Activated CD8-positive, alpha-beta memory T cell treated with anti-CD3 and anti-CD28 coated beads for 24 hours (primary cell): Measurements from ENCODE around the gene SCN1A.
"Not testable (repeated sequence)": the region's sequence is repeated elsewhere in the genome, so short reads cannot be mapped to it uniquely, and the experiment has no call there.

Source experiments
- DNase-seq: peaks from one replicate; pipeline ENCODE4 v3.0.0-alpha.2; 2020

SCN1A gene

DNA sequence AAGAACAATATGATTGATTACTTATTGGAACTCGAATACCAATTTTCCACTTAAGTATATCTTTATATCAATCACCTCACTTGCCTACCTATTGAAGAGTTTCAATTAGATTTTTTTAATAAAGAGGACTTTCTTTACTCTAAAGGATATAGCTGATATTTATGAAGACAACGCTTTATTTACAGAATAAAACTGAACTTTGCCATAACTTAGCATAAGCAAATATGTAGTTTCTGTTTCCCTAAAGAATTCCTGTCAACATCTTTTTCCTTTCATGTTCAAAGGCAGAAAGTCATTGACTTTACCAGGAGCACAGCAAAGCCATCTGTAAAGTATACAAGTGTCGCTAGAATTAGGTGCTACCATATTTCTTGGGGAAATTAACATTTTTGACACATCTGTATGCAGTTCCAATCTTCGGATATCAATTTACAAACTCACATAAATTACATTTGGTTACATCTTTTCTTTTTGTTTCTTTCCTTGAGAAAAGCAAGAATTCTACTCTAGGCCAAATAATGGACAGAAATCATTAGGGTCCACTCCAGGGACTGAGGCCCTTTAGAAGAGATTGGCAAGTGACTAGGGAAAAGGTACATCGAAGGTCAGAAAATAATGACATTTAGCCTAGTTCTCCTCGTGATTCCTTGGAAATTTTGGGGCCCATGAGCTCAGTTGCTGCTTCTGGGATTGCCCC, 7.5 kb upstream of the SCN1A start:
- DNase-seq: no peak

DNA sequence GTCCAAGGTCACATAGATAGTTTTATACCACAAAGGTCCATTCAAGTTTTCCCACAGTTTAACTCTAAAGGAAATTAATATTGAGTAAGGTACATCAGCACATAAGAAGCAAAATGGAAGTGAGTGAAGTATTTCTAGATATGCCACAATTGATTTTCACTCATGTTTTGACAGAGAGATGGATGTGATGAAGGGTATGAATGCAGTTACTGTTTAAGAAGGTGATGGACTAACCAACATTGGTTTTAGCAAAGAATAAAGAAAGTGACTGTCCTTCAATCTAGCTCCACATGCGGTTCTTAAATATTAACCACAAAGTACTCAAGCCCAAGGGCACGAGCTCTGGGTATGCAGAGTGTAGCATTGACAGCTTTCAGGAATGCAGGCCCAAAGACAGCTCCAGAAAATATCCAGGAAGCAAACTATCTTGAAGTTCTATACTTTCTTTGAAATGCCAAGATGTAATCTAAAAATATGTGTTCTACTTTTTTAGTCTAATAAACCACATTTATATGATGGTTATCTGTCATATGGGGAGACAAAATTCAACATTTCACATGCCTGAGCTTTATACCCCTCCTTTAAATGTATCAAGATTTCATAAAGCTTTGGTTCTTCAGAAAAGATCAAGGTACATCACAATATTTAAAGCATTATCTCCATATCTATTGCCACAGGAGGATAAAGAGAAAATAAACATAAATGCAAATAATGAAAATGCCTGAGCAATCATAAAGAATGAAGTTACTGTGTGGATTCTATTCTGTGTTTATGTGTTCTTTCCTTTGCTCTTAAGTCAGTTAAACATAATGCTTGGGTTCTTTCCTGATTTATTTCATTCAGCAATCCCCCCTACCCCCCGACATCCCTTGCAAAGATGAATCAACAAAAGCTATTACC, 6.7 kb upstream of the SCN1A start:
- no peak for DNase-seq

DNA sequence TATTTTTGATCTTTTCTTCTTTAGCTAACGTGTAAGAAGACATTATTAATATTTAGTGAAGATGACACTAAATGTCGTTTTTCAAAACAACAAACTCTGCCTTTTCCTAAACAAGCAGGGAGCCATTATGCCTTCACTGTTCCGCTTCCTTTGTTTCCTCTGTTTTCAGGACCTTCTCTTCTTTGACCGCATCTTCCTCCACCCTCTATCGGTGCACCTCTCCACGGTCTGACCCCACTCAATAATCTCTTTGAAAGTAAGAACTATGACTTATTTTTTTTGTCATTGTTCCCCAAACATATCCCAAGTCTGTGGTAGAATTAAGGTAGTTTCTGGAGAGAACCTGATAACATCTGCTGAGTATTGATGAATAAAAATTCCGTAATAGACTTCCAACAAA, 5.8 kb upstream of the SCN1A start:
- DNase-seq: no peak

DNA sequence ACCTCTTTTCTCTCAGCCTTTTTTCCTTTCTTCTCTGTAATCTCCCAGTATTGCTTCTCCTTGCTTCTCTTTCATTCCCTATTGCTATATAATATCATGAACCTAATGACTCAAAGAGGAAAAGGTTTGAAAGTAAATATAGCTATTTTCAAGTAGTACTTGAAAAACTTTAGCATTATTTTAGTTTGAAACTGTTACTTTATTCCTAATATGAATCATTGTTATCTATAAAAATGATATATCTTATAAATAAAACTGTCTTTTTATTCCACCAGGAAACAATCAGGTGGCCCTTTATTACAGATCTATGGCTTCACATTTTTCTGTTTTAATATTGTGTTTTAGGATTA, 311 bp upstream of the SCN1A start:
- no peak for DNase-seq

DNA sequence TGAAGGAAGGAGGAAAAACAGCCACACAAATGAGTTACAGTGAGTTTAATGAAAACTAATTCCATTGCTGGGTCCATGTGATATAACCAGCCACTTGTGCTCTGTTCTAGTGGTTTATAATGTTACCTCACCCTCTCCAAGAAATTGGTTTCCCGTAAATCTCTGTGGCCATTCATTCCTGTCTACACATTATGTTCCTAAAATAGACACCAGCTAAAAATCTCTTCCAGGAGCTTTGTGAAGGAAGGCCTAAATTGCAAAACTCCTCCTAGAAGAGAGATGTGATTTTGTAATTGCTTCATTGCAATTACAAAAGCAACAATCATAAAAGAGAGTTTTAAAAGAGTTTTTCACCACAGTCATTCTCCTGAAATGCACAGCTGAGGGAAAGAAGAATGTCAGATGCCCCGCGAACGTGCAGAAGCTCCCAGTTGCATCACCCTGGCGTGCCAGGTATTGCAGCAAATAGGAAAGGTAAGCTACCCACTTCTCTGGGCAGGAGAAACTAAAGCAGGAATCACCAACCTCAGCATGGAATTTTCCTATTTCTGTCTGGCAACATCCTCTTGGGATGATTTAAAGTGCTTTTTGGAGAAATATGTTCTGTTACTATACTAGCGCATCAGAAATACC, 1.7 kb downstream of the SCN1A start:
- no peak for DNase-seq

DNA sequence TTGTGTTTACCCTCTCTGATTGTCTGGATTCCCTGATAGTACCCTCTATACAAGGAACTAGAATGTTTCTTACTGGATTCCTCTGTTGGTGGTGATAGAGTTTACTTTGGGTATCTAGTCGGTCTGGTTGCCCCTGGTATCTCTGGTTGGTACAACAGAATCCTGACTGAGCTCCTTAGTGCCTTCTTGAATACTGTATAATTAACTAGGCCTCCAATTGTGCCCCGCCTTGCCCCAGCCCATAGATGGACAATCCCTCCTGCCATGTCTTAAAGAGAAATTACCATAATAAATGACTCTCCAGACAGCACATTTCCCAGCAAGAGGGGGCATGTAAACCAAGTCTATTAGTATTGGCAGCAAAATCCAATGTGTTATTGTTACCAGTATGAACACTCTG, 2.3 kb downstream of the SCN1A start:
- DNase-seq: no peak

DNA sequence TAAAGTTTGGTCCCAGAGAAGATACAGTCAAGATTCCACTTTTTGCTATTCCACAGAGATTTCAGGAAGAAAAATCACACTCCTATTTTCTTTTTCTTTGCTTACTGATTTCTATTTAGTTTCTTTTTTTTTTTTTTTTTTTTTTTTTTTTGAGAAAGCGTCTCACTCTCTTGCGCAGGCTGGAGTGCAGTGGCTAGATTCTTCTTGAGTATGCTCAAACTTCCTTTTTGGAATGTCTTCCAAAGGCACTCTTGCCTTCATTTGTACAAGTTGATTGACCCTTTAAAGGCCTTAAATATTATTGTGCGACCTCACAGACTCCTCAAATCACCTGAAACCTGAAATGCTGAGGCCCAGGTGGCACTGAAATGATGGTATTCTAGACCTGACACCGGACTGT, 9.6 kb downstream of the SCN1A start:
- no peak for DNase-seq

DNA sequence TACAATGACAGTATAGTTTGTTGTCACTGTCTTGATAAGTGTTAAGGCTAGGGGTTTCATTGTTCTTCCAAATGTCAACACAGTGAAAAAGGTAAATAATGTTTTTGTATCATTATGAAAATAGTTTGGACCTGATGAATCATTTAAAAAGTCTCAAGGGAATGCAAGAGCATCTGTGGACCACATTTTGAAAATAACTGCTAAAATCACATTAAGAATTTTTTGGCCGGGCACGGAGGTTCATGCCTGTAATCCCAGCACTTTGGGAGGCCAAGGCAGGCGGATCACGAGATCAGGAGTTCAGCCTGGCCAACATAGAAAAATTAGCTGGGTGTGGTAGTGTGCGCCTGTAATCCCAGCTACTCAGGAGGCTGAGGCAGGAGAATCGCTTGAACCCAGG, 10.3 kb downstream of the SCN1A start:
- DNase-seq: no peak

DNA sequence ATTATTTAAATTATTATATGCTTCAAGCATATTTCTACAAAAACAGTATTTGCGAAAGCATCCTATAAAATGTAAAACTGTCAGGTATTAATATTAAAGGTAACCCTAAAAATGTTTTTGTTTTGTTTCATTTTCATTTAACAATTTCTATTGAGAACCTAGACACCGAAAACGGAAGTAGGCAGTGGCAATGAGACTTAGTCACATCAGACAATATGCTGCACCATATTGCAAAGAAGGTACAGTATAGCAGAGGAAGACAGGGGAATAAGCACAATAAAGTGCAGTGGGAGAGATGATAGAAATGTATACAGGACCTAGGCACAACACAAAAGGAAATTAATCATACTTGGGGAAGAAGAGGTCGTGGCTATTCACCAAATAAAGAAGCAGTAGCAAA, 12.2 kb downstream of the SCN1A start:
- DNase-seq: no peak

DNA sequence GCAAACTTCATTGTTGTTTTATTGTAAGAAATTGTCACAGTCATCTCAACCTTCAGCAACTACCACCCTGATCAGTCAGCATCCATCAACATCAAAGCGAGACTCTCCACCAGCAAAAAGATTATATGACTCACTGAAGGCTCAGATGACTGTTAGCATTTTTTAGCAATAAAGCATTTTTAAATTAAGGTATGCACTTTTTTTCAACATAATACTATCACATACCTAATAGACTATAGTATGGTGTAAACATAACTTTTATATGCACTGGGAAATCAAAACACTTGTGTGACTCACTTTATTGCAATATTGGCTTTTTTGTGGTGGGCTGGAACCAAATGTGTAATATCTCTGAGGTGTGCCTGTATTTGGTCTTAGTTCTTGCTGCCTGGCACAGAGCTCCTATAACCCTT, 15.6 kb downstream of the SCN1A start:
- no peak for DNase-seq

DNA sequence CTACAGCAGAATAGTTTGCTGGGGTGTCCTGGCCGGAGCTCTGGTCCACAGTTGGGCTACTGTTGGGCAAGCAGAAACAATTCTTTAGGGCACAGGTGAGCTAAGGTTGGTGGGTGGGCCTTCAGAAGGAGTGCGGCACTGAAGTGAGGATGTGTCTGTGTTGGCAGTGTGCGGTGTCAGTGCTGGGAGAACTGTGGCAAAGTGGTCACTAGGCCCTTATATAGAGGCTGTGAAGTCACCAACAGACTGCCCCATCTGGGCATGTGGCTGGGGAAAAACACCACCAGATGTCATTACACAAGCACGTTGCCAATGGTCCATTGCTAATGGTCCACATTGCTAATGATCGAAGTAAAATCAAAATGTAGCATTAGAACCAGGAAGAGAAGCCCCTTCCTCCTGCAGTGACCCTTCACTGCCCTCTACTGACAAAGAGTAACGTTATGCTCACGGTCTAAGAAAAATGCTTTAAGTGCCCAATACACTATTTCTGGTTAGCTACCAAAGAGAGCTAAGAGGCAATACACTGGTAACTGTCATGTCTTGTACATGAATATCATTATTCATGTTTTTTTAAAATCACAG, 21.3 kb downstream of the SCN1A start:
- DNase-seq: no peak

DNA sequence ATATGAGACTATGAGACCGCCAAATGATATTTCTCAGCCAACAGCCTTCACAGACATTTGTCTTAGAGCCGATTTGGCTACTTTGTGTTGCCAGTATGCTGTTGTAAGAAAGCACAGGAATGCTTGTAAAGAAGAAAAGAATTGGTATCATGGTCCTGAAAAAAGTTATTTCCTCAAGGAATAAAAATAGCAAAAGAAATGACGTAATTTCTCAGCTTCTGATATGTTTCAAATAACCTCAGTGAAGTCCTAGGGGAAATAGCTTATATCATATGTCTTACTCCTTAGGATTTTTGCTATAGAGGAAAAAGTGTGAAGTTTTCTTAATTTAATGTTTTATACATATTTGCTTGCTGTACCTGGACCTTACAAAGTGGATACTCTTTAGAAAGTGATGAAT, 23.0 kb downstream of the SCN1A start:
- no peak for DNase-seq

DNA sequence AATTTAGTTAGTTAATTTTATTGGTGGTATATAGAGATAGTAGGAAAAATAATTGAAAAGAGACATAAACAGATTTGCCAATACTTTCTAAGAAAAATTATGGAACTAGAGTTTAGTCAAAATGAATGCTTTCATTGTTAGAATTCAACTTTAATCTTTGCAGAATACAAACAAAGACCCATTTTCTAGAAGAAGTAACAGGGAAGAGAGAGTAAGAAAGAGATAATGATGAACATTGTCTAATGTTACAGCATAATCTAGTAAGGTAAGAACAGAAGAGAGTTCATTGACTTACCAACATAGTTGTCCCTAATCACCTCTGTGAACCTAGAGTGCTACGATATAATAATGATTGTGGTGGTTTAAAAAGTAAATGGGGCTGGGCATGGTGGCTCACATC, 23.7 kb downstream of the SCN1A start:
- DNase-seq: no peak

DNA sequence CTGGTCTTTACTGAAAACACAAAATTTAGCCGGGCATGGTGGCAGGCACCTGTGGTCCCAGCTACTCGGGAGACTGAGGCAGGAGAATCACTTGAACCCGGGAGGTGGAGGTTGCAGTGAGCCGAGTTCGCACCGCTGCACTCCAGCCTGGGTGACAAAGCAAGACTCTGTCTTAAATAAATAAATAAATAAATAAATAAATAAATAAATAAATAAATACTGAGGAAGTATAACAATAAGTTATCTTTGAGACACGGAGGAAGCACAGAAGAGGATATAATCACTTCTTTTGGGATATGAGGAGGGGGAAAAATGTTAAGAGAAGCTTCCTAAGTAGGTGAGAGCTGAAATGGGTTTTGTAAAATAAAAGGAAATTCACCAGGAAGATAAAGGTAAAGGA, 24.5 kb downstream of the SCN1A start:
- DNase-seq: not testable (repeated sequence)

DNA sequence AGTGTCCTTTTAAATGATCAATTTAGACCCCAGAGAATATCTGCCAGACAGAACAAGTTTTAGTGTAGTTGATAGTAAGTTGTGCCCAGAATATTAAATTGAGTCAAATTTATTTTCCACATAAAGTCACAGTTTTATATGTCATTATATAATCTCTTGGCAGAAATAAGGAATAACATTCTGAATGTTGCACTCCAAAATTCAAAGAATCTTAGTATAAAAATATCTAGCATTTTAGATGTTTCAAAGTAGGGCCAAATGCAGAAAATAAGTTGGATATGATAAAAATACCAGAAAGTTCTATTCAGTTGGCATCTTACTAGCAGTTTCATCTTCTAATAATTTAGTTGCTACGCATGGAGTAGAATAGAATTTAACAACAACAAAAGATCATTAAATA, 33.5 kb downstream of the SCN1A start:
- DNase-seq: no peak

DNA sequence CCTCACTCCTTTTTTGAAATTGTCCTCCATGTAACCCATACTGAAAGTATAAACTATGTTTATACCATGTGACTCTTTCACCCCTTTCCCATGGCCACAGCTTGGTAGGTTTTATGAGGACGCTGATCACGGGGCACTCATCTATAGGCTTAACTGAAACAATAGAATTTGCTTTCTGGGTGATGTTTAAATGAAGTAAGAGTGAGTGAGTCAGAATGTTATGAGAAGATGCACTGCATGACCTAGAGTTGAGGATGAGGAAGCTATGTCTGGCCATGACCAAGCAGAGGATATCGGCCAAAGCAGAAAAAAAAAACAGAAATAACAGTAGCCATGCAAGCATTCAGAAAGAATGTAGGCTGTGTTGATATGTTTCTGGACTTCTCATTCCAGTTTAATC, 34.9 kb downstream of the SCN1A start:
- no peak for DNase-seq

DNA sequence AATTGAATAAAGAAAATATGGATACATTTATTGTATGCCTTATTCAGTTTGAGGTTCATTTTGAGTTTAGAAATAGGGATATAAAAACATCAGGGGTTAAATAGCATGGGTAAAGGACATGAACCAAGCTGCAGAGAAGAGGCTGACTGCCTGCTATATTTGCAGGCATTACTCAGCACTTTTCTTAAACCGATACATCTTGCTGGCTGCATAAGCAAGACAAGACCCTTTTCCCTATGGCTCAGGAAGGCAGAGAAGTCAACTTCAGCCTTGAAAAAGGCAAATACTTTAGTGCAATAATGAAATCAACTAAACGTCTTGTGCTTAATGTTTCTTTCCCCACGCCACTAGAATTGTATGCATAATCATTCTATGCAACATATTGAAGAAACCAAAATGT, 36.4 kb downstream of the SCN1A start:
- no peak for DNase-seq

DNA sequence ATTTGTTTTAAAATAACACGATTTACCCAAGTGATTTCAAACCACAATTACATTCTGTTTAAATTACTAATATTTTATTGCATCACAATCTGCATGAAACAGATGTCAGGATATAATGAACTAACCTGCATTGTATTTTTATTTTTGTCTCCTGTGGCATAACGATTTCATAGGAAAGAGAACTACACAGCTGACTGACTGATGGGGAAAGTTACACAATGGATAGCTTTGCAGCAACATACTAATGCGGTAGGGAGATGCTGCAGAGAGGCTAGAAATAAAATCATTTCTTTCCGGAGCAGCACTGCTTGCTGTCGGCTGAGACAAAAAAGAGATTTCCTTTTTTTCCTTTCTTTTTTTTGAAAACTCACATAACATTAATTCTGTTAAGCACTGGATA, 36.9 kb downstream of the SCN1A start:
- DNase-seq: no peak

DNA sequence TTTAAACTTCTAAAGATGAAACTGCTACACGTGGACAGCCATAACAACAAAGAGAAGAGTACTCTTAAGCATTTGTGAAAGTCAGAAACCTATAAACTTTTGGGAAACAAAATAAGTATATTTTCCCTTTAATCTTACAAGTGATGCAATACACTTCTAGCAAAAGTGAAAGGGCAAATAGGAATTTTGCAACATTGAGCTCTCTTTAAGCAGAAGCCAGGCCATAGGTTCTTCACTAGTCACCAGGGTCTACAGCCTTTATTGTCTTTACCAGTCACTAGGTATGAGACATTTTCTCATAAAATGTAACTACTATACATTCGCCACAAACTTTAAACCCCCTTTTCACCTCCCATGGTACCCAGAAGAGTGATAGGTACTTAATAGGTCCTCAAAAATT, 37.5 kb downstream of the SCN1A start:
- DNase-seq: no peak

DNA sequence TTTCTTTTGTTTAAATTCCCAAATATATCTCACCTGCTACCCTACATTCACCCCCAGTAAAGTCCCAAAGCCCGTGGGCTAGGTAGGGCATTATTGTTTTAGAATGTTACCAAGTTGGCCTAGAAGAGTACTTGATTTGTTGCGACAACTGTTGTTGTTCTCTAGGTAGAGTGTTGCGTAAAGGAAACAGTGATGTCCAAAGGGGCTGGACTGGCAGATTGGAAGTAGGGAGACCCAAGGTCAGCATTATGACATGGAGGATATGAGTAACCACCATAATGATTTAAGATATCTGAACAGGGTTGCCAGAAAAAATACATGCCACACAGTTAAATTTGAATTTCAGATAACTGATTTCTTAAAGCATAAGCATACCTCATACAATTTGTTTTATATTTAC, 39.2 kb downstream of the SCN1A start:
- DNase-seq: no peak

DNA sequence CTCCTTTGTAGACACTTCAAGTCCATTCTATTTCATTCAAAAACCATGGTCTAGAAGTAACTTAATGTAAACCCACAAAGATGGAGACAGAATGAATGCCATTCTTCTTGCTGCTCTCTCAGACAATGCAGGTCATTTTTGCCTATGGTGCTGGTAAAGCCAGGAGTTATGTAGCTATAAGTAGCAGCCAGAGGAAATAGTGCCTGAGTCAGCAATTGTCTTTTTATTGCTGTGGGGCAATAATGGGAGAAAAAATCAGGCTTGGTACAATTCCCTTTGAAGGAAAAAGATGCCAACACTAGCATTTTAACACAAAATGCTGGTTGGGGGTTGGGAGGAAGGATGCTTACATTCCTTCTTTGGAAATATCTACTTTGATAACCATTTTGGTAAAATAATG, 43.5 kb downstream of the SCN1A start:
- no peak for DNase-seq

DNA sequence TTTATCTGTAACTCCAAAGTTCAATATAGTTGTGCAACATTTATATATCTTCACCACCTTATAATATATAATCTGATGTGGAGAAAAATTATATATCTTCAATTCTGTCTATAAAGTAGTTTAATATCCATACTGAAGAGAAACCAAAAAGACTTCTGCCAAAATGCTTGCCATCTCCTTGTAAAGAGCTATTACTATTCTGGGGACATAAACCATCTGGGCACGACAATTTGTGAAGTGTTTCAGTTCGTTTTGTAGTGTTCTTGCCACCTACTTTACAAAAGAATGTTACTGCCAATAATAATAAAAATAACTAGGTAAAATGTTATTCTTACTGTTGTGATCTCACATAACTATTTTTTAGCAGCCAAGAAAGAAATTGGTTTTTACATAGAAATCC, 45.1 kb downstream of the SCN1A start:
- DNase-seq: no peak

DNA sequence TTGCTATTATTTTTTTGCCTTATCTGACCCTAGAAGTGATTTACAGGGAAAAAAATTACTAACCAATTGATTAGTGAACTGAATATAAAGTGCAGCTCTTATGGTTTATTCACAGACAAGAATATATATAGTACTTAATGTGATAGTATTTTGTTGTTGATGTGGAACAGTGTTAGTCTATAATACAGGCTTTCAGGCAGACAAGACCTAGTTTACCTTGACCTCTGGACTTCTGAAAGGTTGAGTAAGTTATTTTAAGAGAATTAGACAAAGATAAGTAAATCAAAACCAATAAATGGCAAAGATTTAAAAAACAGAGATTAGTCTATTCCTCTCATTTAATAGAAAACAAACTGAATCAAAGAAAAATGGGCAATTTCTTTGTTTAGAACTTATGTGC, 46.0 kb downstream of the SCN1A start:
- no peak for DNase-seq

DNA sequence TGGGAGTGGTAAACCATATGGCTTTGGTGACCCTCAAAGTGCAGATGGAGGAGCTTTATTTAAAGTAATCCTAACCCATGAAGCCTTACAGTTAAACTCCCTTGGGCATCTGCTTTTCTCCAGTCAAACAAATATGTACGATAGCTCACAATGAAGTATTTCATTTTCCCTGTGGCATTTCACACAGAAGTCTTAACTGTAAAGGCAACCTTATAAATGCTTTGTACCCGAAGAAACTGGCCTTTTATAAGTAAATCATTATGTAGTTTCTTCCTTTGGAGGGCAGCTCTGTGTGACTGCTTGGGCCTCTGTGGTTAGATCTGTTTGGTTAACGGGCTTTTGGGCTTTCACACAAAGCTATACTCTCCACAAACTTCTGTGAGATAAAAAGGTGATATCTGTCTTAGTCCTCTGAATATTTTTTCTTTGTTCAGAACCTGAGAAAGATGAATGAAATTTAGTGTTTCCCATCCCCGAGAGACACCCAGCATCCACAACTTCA, 46.6 kb downstream of the SCN1A start:
- DNase-seq: no peak
